Measurements from ENCODE around the gene TDRD7. TPM values are rescaled to one million over a fixed set of nuclear protein-coding genes. Genes with fewer than 3 reads are reported as not detected.

The TDRD7 gene
- total and polyA plus RNA-seq, 2 of the 13 experiments (the other 11 are each of a cell fraction or from before 2014, with no cell fraction given), result 9.8 to 15.5 TPM

DNA sequence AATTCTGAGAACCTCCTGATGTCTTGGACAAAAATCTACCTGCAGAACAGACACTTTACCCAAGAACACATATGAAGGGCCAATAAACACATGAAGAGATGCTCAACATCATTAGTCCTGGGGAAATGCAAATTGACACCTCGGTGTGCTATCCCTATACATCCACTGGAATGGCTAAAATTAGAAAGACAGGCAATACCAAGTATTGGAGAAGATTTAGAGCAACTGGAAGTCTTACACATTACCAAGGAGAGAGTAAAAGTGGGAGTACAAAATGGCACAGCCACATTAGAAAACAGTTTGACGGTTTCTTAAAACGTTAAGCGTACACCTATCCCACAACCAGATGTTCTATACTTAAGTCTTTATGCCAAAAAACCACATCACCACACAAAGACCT, 3.3 kb upstream of the TDRD7 start:
- BruUV-seq (replicated peaks), result no TSS peak
- Histone ChIP-seq H3K4me3 (replicated peaks in 1 of 3; ENCODE audit: insufficient read depth in 1 of 3, low read depth in 2 of 3, low read length in 3 of 3) (no peak overlapping the region), H3K36me3 (replicated peaks in 1 of 2; ENCODE audit: control insufficient read depth in 1 of 2, insufficient read depth in 2 of 2, low read length in 2 of 2) (no peaks in the 10 kb centered on the region), H4K20me1 (ENCODE audit: insufficient read depth, low read length) (no peaks in the 10 kb centered on the region), H3K79me2 (ENCODE audit: insufficient read depth, low read length) (peaks cover 14% of the 10 kb centered on the region), H3K4me2 (ENCODE audit: low read depth, low read length) (no peak overlapping the region), H2AFZ (ENCODE audit: low read length) (no peak overlapping the region), H3K27me3 (ENCODE audit: control insufficient read depth in 1 of 2, insufficient read depth in 2 of 2, low read length in 2 of 2) (no peaks in the 10 kb centered on the region), H3K9me3 (ENCODE audit: low read length) (peaks cover 4% of the 10 kb centered on the region; the same call in 1 of the 2 replicates), H3K9ac (ENCODE audit: insufficient read depth, low read depth, low read length) (no peak overlapping the region), H3K4me1 (ENCODE audit: insufficient read depth, low read length) (peaks cover 59% of the 10 kb centered on the region), H3K27ac (ENCODE audit: extremely low read length, insufficient read depth, low read length) (no peak overlapping the region)
- in situ Hi-C loops (cut with HindIII; ENCODE audit: extremely low pct_ligation_motif_present, low pct_unique_long_range_greater_than_20kb) (no loop called here), intact Hi-C loops (cut with micrococcal nuclease; ENCODE audit: unreplicated experiment) (no loop called here)
- ChIA-PET CTCF (ENCODE audit: low intra/inter-chr PET ratio, low total read pairs) (no interaction called here), POLR2A (interaction anchor here (0.9 to 1.6 kb wide), 2 partner anchors 21 to 22 kb away, joined by 3 read pairs; no protein-coding TSS in a partner anchor)
- TF ChIP-seq ZSCAN12 (CRISPR knock-in tag; IDR thresholded peaks at IDR 0.05) (no peak), ZNF224 (CRISPR knock-in tag; IDR thresholded peaks at IDR 0.05) (no peak), HNF4G (IDR thresholded peaks at IDR 0.05; ENCODE audit: borderline replicate concordance, low read depth, low read length) (no peak), HNF4G (CRISPR knock-in tag; IDR thresholded peaks at IDR 0.05; ENCODE audit: borderline replicate concordance, low read depth) (no peak), ZBTB38 (CRISPR knock-in tag; IDR thresholded peaks at IDR 0.05) (no peak), DR1 (CRISPR knock-in tag; IDR thresholded peaks at IDR 0.05) (no peak)
- no peak for ATAC-seq
- DNase-seq (ENCODE audit: low spot score), result no peak
- 98% methylated on average over 4 of the region's 4 CpGs for WGBS (ENCODE audit: low lambda C conversion rate)
- FAIRE-seq, result no peak

DNA sequence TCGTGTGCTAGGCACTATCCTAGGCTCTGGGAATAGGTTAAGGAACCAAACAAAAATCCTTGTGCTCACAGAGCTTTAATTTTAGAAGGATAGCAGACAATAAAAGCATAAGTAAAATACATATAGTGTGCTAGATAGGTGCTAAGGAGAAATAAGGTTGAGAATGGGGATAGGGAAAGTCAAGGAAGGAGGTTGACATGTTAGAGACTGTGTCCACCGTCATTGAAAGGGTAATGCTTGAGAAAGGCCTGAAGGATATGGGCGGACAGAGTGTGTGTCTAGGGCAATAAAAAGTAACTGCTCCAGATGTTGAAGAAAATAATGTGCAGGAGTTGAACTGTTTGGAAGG, 482 bp upstream of the TDRD7 start:
- Histone ChIP-seq H3K9me3 (ENCODE audit: low read length) (no peaks in the 10 kb centered on the region), H2AFZ (ENCODE audit: low read length) (peak overlapping the region; percentile 82), H3K79me2 (ENCODE audit: insufficient read depth, low read length) (peaks cover 38% of the 10 kb centered on the region), H3K27me3 (ENCODE audit: control insufficient read depth in 1 of 2, insufficient read depth in 2 of 2, low read length in 2 of 2) (no peaks in the 10 kb centered on the region), H3K36me3 (replicated peaks in 1 of 2; ENCODE audit: control insufficient read depth in 1 of 2, insufficient read depth in 2 of 2, low read length in 2 of 2) (no peaks in the 10 kb centered on the region), H4K20me1 (ENCODE audit: insufficient read depth, low read length) (no peaks in the 10 kb centered on the region), H3K4me1 (ENCODE audit: insufficient read depth, low read length) (peaks cover 59% of the 10 kb centered on the region), H3K4me2 (ENCODE audit: low read depth, low read length) (peak overlapping the region; percentile 72), H3K9ac (ENCODE audit: insufficient read depth, low read depth, low read length) (peak overlapping the region; percentile 67), H3K27ac (ENCODE audit: extremely low read length, insufficient read depth, low read length) (peak overlapping the region; percentile 45), H3K4me3 (replicated peaks in 1 of 3; ENCODE audit: insufficient read depth in 1 of 3, low read depth in 2 of 3, low read length in 3 of 3) (peak overlapping the region; percentile 80 to 86 (median 83))
- intact Hi-C loops (cut with micrococcal nuclease; ENCODE audit: unreplicated experiment) (loop anchor here (5.0 kb wide), 1 partner anchor 206 kb away; no protein-coding TSS in a partner anchor), in situ Hi-C loops (cut with HindIII; ENCODE audit: extremely low pct_ligation_motif_present, low pct_unique_long_range_greater_than_20kb) (no loop called here)
- BruUV-seq (replicated peaks), result no TSS peak
- DNase-seq (ENCODE audit: low spot score), result no peak
- POLR2A ChIA-PET, result interaction anchor here (1.4 to 2.3 kb wide), 2 partner anchors 9 to 222 kb away, joined by 3 to 9 read pairs; partner anchors contain the start of genes NCBP1 and TSTD2
- no peak for FAIRE-seq
- CTCF ChIA-PET (ENCODE audit: low intra/inter-chr PET ratio, low total read pairs), result interaction anchor here (1.2 to 2.5 kb wide), 5 partner anchors 13 to 555 kb away, joined by 3 to 25 read pairs (median 5); no protein-coding TSS in a partner anchor
- 15% methylated on average over 3 of the region's 3 CpGs for WGBS (ENCODE audit: low lambda C conversion rate)
- ATAC-seq, result no peak
- TF ChIP-seq SIX1 (CRISPR knock-in tag; IDR thresholded peaks at IDR 0.05; ENCODE audit: borderline replicate concordance) (no peak), ZNF563 (CRISPR knock-in tag; IDR thresholded peaks at IDR 0.05) (no peak), NR2F1 (CRISPR knock-in tag; IDR thresholded peaks at IDR 0.05) (no peak), ZNF431 (CRISPR knock-in tag; IDR thresholded peaks at IDR 0.05; ENCODE audit: borderline replicate concordance, low read depth) (0 out of 2 replicates have a peak, but pooled peaks have one; percentile 19), ZMYM2 (CRISPR knock-in tag; IDR thresholded peaks at IDR 0.05) (no peak), ZNF121 (CRISPR knock-in tag; IDR thresholded peaks at IDR 0.05) (no peak), MATR3 (CRISPR knock-in tag; IDR thresholded peaks at IDR 0.05) (no peak), PRPF4 (IDR thresholded peaks at IDR 0.05; ENCODE audit: low read depth, low read length, poor library complexity, severe bottlenecking) (no peak), ZKSCAN8 (CRISPR knock-in tag; IDR thresholded peaks at IDR 0.05; ENCODE audit: borderline replicate concordance) (0 out of 2 replicates have a peak, but pooled peaks have one; percentile 6), GFI1 (CRISPR knock-in tag; IDR thresholded peaks at IDR 0.05; ENCODE audit: borderline replicate concordance) (no peak), REL (CRISPR knock-in tag; conservative IDR thresholded peaks at IDR 0.05) (0 out of 2 replicates have a peak, but pooled peaks have one; percentile 1), JDP2 (CRISPR knock-in tag; IDR thresholded peaks at IDR 0.05; ENCODE audit: borderline replicate concordance) (0 out of 2 replicates have a peak, but pooled peaks have one; percentile 2)
- TF ChIP-seq, protein P1, sequence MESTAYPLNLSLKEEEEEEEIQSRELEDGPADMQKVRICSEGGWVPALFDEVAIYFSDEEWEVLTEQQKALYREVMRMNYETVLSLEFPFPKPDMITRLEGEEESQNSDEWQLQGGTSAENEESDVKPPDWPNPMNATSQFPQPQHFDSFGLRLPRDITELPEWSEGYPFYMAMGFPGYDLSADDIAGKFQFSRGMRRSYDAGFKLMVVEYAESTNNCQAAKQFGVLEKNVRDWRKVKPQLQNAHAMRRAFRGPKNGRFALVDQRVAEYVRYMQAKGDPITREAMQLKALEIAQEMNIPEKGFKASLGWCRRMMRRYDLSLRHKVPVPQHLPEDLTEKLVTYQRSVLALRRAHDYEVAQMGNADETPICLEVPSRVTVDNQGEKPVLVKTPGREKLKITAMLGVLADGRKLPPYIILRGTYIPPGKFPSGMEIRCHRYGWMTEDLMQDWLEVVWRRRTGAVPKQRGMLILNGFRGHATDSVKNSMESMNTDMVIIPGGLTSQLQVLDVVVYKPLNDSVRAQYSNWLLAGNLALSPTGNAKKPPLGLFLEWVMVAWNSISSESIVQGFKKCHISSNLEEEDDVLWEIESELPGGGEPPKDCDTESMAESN (CRISPR knock-in tag; conservative IDR thresholded peaks at IDR 0.05), result no peak

All from HepG2 (cell line).